ENCODE measurements around the gene ZFAND3. TPM values are rescaled to one million over a fixed set of nuclear protein-coding genes. Genes with fewer than 3 reads are reported as not detected.
"Not testable (repeated sequence)": the region's sequence is repeated elsewhere in the genome, so short reads cannot be mapped to it uniquely, and the experiment has no call there.

Gene ZFAND3
- total RNA-seq, 1 donor from 2014 or later: 21.2 TPM

DNA sequence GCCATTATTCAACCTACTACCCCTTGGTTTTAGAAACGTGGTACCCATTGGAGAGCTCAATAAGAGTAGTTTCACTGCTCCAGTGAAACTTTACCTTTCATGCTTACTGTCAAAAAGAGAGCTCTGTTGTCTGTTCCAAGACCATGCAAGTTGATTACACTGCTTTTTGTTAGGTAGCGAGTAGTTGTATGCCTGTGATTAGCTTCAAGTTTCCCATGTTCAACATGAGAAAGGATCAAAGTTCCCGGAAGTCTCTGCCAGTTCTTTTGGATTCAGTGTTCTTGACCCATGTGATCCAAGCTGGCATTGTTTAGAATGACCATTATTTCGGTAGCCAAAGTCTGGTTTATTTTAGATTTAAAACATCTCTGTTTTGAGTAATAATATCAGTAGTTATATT lies 107.1 kb downstream of the ZFAND3 start:
- FAIRE-seq (no peak), DNase-seq (ENCODE audit: low spot score in 2 of 2) (no peak)

DNA sequence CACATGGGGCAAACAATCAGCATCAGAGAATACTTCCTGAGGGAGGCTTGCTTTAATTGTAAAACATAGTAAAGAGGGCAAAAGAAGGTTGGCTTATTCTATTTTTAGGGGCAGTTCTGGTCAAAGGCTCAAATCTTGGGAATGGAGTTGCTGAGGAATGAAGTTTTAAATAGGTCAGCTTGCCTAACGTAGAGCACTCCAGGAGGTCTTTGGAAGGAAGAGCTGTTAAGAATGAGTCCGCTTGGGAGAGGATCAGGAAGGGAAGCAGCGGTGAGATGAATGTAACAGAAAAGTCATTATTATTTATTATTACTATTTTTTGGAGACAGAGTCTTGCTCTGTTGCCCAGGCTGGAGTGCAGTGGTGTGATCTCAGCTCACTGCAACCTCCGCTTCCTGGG lies 108.7 kb downstream of the ZFAND3 start:
- FAIRE-seq: no peak
- peak in 1 of 2 donors; percentile 20 for DNase-seq (ENCODE audit: low spot score in 2 of 2)

DNA sequence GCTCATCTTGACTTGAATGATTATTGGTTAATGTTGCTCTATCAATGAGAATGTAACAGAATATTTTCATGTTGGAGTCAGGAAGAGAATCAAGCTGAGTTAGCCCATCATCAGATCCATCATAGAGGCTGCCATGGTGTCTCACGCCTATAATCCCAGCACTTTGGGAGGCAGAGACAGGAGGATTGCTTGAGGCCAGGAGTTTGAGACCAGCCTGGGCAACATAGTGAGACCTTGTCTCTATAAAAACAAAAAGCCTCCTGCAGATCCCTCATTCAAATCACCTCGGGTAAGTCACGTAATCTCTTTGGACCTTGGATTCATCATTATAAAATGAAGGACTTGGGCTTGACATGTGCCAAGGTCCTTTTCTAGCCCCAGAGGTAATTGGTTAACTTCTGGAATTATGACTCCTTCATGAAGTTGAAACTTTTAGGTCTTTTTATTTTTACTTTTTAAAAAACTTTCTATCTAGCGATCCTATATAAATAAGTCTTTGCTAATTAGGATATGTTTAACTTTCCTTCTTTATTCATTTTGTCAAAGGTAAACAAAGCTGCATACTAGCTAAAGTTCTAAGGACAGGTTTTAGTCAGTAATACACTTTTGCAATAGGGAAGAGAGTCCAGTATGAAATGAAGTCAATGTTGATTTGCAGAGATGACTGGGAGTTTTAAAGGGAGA lies 110.9 kb downstream of the ZFAND3 start:
- DNase-seq (ENCODE audit: low spot score in 2 of 2) (no peak), FAIRE-seq (no peak)

DNA sequence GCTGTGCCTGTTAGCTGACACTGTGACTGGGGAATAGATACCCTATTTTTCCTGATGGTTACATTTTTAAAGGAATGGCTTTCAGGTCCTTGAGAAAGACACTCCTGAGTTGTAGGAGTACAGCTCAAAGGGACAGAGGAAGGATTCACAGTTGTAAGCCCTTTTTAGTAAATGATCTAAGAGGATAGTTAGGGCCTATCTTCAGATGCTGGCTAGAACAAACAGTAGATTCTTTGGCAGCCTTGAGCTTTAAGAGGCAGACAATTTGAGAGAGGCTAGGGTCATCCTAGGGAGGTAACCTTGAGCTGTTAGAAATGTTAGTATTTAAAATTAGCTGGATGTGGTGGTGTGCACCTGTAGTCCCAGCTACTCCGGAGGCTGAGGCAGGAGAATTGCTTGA lies 111.5 kb downstream of the ZFAND3 start:
- FAIRE-seq: no peak

DNA sequence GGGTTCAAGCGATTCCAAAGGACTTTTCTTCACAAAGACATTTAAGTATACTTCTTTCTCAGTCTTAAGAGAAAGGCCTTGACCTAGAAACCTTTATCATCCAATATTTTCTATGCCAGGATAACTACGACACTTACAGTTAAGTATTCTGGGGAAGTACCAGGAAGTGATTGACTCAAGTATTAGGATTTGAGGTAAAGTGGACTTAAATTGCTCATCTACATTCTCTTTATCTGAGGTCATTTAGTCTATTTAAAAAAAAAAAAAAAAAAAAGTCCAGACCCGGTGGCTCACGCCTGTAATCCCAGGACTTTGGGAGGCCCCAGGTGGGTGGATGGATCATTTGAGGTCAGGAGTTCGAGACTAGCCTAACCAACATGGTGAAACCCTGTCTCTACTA lies 114.7 kb downstream of the ZFAND3 start:
- no peak for FAIRE-seq
- no peak for DNase-seq (ENCODE audit: low spot score in 2 of 2)

More for the DNA sequence above, 111.5 kb downstream of the ZFAND3 start:
- no peak for DNase-seq (ENCODE audit: low spot score in 2 of 2)

DNA sequence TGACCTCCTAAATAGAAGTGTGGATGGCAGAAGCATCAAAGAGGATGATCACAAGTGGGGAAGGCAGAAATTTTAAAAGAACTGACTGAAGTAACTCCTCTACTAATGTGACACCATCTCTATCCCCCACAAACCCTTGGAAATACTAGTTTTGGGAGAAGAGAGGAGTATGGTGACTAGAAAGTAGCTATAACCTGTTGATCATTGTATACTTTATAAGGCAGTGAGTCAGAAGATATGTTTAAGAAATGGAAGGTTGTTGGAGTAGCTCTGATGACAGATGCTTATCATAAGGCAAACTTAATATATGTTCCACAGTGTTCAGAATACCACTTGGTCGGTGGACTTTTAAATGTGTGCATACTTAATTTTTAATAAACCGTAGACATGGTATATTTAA lies 116.6 kb downstream of the ZFAND3 start:
- no peak for DNase-seq (ENCODE audit: low spot score in 2 of 2)
- no peak for FAIRE-seq

DNA sequence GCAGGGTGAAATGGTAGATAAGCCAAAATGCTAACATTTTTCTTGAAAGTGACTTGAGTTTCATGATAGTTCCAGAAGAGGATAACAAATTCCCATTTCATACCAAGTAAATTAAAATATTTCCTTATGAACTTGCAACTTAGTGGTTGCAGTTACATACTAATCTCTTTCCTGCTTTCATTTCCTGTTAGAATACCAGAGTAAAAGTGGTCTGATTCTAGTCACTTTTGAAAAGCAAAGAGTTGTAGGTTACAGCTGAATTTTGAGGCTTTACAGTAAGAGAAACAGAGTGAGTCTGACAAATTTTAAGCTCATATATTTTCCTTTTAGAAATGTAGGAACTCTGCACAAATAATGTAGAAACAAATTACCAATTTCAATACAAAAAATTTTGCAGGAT lies 117.4 kb downstream of the ZFAND3 start:
- FAIRE-seq: no peak
- DNase-seq (ENCODE audit: low spot score in 2 of 2): no peak

DNA sequence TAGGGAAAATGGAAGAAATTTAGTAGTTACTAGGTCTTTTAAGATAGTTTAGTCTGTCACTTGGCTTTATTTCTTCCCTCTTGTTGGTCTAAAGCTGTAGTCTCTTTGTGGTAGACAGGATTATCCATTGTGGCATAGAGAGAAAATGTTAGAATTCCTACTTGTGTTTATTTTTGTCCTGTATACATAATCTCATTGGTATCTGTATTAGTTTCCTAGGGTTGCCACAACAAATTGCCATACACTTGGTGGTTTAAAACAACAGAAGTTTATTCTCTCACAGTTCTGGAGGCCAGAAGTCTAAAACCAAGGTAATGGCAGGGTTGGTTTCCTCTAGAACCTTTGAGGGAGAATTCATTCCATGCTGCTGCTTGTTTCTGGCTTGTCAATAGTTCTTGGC lies 119.4 kb downstream of the ZFAND3 start:
- no peak for FAIRE-seq
- no peak for DNase-seq (ENCODE audit: low spot score in 2 of 2)

DNA sequence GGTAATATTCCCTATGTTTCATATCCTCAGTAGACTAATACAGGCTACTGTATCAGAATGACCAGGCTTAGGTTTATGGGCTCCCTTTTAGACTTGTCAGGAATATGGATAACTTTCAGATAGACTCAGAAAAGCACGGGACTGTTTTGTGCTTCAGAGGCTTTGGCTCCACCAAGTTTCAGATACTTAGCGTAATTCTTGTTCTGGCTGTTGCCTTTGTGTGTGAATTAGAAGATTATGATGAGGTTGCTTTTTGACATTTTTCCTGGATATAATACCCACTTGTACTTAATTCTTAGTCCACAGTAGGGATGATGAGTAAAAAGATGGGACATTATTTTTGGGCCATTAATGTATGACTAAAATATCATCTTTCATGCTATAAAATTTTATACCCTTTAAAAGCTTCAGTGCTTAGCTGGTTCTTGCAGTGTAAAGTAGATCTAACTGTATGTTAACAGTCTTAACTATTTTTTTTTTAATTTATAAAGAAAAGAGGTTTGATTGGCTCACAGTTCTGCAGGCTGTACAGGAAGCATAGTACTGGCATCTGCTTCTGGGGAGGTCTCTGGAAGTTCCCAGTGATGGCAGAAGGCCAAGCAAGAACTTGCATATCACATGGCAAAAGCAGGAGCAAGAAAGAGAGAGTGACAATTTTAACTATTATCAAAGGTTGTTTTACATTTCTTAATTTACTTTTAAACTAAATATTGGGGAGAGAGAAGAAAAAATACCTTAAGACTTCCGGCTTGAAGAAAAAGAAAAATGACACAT lies 120.7 kb downstream of the ZFAND3 start:
- no peak for FAIRE-seq
- DNase-seq (ENCODE audit: low spot score in 2 of 2): no peak

DNA sequence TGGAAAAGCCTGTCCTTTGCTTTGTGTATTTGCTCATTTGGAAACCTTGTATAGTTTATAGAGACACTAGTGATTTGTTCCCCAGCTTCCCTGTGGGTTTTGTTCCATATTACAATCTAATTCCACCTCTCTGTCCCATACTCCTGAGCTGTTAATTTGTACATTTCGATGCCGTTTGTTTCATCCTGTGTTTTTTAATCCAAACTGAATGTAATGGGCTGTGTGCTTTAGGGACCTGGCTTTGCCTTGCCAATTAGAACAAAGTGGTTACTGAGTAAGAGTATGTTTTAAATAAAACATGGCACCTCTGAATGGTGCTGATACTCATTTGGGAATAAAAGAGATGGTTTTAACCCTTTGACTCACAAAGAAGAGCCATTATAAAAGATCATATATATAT lies 122.3 kb downstream of the ZFAND3 start:
- DNase-seq (ENCODE audit: low spot score in 2 of 2) (no peak), FAIRE-seq (no peak)

DNA sequence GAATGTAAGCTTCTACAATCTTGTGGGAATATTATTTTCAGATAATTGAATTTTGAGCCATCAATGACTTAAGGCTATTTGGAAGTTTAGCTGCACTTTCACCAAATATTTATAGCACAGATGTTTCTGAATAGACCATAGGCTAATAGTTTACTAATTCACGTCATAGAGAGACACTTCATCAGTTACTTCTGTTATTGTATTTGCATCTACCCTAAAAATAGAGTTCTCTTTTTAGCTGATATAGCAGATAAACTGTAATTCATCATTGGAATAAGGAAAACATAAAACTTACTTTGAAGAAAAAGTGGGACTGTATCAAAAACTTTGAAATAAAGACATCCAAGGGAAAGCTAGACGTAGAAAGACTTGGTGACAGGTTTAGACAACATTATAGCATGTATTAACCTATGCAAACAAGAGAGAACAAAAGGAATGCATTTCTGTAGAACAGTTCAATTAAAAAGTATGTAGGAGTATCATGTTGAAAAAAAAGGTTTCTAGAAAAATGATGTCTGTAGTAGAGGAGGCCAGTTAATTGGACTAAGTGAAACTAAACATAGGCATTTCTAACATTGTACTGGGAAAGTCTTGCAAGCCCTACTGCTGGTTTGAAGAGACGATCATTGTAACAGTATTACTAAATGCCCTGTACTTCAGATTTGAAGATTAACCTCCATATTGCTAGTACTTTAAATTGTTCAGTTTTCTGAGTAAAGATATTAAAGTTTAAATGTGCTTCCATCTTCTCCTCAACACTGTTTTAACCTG lies 123.3 kb downstream of the ZFAND3 start:
- no peak for DNase-seq (ENCODE audit: low spot score in 2 of 2)
- FAIRE-seq: no peak

DNA sequence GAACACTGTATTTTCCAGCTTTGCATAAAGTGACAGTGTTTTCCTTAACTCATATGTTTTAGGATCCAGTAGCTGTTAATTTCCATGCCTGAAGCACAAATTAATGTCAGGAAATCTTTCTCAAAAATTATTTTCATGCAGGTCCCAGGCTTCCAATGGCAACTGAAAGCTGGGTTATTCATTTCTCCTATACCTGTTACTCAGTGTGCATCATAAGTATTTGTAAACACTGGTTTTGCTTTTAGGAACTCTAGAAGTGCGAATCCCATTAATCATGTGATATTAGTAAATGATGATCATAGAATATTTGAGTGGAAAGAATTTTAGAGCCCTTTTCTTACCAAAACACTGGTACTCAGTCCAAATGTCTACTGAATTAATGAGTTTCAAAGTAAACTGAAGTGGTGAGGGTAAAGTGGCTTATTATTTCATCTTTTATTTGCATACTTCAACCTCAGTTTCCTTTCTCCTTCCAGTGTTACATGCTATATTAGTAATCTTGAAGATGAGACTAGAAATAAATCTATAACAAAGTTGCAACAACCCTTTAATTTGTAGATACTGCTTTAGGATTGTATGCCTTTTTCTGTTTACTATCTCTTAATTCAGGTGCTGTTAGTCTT lies 124.0 kb downstream of the ZFAND3 start:
- DNase-seq (ENCODE audit: low spot score in 2 of 2): no peak
- FAIRE-seq: no peak

DNA sequence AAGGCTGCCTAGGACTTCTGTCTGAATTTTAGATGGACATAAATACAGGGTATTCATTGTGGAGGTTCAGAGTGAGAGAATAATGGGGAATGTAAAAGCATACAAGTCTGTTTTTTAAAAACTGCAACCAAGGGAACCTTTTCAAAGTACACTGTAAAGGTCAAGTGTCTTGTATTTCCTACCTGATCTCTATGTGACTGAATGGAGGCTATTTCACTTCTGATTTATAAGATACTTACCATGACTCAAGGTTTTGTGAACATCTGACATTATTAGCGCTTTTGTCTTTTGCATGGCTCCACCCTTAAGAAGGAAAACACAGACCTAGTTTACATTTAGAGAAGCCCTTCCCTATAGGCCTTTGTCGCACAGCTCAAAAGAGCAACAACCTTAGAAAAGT lies 126.5 kb downstream of the ZFAND3 start:
- DNase-seq (ENCODE audit: low spot score in 2 of 2) (no peak), FAIRE-seq (no peak)

DNA sequence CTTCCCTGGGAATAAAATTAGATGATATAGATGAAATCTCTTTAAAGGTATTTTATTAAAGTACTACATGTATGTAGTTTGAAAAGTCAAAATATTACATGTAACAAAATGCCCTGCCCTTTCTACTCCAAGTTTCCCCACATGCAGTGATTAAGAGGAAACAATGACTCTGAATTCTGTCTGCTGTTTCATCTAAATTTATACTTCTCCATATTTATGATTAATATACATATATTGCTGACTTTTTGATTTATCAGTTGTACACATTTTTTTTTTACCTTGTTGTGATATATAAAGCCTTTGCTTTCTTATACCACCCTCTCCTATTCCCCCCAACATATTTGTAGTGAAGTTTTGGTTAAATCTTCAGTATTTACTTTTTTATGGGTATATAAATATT lies 127.9 kb downstream of the ZFAND3 start:
- no peak for DNase-seq (ENCODE audit: low spot score in 2 of 2)

DNA sequence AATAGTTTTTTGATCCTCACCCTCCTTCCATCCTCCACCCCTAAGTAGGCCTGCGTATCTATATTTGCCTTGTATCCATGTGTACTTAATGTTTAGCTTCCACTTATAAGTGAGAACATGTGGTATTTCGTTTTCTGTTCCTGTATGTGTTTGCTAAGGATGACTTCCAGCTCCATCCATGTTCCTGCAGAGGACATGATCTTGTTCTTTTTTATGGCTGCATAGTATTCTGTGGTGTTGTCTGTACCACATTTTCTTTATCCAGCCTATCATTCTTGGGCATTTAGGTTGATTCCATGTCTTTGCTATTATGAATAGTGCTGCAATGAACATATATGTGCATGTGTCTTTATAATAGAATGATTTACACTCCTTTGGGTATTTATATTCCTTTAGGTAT lies 129.1 kb downstream of the ZFAND3 start:
- not testable (repeated sequence) for FAIRE-seq; DNase-seq (ENCODE audit: low spot score in 2 of 2)

More for the DNA sequence above, 127.9 kb downstream of the ZFAND3 start:
- FAIRE-seq: no peak

DNA sequence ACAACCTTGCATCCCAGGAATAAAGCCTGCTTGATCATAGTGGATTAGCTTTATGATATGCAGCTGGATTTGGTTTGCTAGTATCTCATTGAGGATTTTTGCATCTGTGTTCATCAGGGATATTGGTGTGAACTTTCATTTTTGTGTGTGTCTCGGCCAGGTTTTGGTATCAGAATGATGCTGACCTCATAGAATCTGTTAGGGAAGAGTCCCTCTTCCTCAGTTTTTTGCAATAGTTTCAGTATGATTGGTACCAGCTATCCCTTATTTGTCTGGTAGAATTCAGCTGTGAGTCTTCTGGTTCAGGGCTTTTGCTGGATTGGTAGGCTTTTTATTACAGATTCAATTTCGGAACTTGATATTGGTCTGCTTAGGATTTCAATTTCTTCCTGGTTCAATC lies 132.5 kb downstream of the ZFAND3 start:
- FAIRE-seq (no peak), DNase-seq (ENCODE audit: low spot score in 2 of 2) (no peak)

DNA sequence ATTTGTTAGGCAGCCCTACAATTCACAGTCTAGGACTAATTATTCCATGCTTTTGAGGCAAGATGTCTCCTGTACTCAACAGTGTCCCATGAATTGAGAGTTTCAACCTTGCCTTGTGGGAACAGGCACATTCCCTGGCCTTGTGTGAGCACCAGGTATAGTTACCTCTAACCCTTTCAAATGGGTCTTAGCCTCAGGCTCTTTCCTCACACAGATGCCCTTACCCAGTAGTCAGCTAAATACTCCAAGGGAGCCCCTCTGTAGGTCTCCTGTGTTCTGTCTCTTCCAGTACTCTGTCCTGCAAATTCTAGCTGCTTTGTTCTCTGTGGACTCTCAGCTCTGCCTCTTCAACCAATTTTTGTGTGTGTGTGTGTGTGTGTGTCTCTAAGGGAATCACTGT lies 135.3 kb downstream of the ZFAND3 start:
- DNase-seq (ENCODE audit: low spot score in 2 of 2): no peak
- FAIRE-seq: no peak

DNA sequence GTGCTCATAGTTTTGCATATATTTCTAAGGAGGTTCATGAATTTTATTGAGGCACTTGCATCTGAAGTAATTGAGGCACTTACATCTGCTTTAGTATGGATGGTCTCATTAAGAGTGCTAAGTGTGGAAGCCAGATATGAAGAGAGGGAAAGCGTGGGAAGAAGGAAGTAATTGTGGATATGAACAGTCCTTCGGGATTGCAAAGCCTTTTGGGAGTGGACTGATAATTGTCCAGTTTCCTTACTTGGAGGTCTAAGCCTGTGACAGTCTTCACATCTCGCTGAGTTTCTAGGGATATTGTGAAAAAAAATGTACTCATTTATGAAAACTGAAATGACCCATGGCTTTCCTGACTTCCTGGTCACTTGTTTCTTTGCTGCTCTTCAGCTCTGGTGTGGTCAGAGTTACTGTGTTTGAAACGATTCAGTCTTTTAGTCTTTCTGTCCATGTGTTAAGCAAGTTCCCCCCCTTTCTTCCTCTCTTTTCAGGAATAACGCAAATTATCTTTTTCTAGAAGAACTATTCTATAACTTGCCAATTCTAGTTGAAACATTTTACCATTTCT lies 137.3 kb downstream of the ZFAND3 start:
- FAIRE-seq (no peak), DNase-seq (ENCODE audit: low spot score in 2 of 2) (no peak)

DNA sequence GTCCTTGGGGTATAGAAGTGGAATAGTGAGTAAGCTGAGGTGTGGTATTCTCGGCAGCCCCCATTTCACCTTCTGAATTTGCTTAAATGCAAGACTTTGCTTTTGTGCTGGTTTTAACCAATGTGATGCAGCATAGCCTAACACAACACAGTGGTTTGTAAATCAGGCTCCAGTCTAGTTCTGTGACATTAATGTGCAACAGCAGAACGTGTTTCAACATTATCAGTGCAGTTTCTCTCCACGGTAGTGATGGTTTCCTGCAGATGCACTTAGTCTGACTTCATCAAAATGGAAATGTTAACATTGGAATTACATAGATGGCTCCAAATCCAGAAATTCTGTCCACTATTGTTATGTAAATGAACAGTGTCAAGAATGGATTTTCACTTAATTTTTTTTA lies 139.5 kb downstream of the ZFAND3 start:
- FAIRE-seq: no peak
- no peak for DNase-seq (ENCODE audit: low spot score in 2 of 2)

DNA sequence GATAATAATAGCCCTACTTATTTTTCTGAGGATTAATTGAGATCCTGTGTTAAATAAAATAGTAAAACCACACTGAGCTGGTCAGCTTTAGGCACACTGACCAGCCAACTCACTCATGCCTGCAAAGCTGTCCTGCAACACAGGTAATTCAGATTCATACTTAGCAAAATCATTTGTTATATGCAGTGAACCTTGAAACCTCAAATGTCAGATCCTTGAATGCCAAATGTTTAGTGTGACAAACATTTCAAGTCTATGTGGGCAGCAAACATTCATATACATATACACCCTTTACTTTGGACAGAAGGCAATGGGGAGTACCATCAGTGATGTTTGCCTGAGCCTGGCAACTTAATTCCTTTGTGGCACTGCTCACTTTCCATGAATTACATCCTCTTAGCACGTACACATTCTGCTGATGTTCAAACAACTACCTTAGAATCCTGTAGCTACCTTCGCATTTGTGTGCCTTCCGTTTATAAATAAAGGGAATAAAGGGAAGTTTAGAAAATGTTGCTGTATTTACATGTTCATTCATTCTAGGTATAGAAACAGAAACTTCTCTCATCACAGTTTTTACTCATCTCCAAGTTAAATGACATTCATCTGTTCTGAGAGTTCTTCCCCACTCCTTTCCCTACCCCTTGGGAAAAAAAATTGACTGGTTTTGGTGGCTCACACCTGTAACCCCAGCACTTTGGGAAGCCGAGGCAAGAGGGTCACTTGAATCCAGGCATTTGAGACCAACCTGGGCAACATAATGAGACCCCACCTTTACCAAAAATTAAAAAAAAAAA lies 140.8 kb downstream of the ZFAND3 start:
- DNase-seq (ENCODE audit: low spot score in 2 of 2) (no peak), FAIRE-seq (no peak)

Data from frontal cortex (tissue), 4 donors.